Measurements from ENCODE around the gene KSR2.

The KSR2 gene

DNA sequence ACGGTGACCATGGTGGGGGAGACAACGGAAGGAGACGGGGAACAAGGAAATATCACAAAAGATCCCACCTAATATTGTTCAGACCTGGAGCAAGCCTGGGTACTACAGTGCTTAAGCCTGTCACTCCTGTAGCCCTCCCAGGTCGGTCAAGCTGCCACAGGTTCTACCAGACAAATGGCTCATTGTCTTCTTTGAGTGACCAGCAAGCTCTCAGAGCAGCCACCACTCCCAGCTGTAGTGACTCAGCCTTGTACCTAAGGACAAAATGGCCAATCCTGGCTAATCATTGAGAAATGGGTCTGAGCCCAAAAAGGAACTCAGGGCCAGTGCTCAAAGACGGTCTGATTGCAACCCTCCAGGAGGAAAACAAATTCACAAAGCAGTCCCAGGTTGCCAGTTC lies 368.9 kb downstream of the KSR2 start:
- no peak for DNase-seq

- DNase-seq, result no peak
Measured at GRCh38 chr12:117596968-117597367, 371.8 kb downstream of the KSR2 start.

GRCh38 chr12:117595751-117596150 lies 373.0 kb downstream of the KSR2 start:
- DNase-seq, result no peak

GRCh38 chr12:117594481-117594880 lies 374.3 kb downstream of the KSR2 start:
- DNase-seq, result no peak

DNA sequence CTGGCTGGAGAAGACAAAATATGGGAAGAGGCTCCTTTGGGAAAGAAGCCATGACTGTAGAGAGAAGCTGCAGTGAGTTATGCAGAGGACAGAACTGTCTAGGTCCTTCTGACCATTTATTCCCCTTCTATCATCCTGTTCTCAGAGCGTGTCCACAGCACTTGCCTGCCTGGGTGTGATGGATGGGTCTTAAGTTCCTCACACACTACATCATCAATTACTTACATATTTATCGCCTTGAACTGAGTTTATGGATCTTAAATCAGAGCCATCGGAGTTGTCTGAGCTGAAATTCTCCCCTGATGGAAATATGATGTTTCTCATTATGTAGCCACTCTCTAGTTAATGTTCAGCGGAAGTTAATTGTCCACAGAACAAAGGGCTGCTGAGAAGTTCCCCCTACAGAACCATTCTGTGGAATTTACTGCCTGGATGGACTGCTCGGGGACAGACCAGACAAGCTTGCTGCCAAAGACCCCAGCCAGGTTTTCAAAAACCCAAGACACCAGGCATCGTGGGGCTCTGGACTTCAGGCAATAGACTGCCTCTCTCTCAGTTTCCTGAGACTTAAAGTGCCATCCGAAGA lies 374.9 kb downstream of the KSR2 start:
- DNase-seq, result no peak

GRCh38 chr12:117592588-117593305 lies 376.0 kb downstream of the KSR2 start:
- no peak for DNase-seq

- no peak for DNase-seq
Measured at GRCh38 chr12:117590999-117591398, 377.8 kb downstream of the KSR2 start.

DNA sequence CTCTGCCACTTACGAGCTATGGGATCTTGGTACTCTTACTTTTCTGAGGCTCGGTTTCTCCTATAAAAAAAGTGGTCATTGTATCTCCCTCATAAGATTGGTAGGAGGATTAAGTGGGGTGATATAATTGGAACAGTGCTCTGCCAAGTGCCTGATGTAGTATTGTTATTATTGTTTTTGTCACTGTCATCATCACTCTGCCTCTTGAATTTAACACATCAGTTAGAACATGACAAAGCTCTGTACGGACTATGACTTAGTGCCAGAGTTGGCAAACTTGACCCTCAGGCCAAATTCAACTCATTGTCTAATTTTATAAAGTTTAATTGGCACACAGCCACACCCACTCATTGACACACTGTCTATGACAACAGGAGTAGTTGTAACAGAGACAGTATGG lies 378.4 kb downstream of the KSR2 start:
- no peak for DNase-seq

DNA sequence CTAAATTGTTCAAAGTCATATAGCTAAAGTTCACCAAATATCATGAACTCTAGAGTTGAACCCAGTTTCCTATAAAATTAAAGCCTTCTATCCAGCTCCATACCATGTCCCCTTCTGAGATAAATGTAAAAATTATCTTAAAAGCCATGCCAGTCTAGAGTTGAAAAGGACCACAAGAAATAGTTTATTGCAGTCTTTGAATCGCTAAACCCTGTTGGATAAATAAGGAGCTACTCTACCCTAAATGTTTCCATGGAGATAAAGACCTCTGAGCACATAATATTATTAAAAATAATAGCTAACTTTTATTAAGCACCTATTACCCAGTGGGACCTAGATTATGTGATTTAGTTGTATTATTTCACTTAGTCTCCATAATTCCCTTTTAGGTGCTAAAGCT lies 379.8 kb downstream of the KSR2 start:
- DNase-seq, result no peak

DNA sequence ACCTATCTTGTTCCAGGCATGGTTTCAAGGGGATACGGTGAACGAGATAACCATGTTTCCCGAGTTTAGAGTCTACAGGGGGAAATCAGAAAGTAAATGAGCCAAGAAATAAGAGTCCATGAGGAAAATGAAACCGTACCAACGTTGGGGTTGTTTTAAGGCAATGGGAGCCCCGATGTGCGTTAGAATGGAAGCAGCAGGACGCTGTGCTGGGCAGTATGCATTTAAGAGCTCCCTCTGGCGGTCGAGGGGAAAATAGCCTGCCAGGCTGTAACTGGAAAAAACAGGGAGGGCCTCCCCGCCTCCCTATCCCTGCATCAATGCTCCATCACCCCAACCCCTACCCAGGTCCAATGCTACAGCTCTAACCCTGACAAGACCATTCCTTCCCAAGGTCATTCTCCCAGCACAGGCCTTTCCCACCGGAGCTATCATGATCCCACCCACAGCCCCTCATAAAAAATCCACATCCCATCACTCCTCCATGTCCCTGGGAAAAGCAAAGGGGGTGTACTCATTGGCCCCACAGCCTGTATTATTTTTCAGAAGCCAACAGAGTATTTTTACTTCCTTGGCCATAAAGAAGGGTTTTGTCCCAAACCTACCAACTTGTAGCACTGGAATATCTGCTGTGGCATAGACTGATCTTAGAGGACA lies 381.0 kb downstream of the KSR2 start:
- peak; percentile 11 for DNase-seq

- no peak for DNase-seq
Measured at GRCh38 chr12:117583677-117584225, 385.0 kb downstream of the KSR2 start.

- DNase-seq, result no peak
Measured at GRCh38 chr12:117583092-117583491, 385.7 kb downstream of the KSR2 start.

DNA sequence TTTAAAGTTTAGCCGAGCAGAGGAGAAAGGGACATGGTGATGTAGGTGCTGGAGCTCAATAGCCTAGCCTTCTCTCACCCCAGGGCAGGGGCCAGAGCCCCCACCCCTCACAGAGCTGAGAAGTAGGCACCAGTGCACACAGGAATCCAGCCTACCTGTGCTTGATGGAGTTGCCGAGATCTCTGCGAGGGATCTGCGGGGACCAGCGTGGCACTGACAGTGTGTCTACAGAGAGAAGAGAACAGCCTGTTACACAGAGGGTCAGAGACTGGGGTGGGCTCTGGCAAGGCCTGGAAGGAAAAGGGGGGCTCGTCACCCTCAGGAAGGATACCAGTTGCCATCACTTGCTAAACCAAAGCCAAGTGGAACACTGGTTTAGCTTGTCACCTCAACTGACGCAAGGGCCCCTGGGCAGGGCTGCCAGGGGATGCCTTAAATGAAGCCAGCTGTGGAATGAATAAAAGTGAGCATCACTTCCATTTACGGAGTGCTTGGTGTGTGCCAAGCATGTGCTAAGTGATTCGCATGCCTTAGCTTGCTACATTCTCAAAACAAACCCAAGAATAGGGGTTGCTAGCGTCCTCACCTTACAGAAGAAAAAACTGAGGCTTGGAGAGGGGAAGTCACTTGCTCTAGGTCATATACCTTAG lies 386.5 kb downstream of the KSR2 start:
- no peak for DNase-seq

DNA sequence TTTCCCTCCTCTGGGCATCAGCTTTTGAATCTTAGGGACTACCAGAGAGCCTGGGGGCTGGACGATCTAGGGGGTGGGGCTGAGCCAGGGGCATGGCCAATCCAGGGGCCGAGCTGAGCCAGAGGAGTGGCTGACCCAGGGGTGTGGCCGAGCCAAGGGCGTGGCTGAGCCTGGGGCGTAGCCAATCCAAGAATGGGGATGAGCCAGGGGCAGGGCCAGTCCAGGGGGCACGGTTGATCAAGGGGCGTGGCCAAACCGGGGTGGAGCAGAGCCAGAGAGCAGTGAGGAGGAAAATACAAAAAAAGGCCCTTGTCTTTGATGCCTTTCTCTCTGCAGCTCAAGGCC lies 388.1 kb downstream of the KSR2 start:
- DNase-seq, result no peak

- DNase-seq, result no peak
Measured at GRCh38 chr12:117580015-117580717, 388.6 kb downstream of the KSR2 start.

GRCh38 chr12:117577122-117577657 lies 391.6 kb downstream of the KSR2 start:
- no peak for DNase-seq

DNA sequence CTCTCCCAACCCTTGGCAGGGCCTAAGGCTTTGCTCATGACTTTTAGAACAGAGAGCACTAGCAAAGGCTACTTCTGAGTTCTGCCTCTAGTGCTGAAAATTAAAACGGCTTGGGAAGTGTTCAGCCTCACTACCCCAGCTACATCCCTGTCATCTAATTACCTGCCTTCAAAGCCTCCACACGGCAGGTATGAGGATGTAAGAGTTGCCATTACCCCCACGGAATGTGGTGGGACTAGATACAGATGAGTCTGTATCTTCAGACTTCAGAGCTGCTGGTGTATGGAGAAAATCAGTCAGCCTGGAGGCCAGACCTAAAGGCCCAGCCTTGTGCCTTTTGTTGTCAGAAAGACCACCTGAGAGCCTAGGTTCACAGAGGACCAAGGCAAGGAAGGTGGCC lies 392.7 kb downstream of the KSR2 start:
- DNase-seq, result no peak

DNA sequence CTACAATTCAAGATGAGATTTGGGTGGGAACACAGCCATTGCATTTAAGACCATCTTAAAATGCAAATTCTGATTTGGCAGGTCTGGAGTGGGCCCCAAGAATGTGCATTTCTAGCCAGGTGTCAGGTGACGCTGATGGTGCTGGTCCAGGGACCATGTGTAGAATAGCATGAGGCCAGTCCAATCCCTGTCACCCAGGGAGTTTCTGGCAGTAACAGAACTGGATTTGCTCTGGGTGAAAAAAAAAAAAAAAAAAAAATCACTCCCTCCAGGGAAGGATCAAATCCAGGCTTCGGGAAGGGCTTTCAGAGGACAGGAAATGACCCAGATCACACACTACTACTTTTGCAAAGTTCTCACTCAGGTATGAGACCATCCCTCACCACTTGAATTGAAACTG lies 394.1 kb downstream of the KSR2 start:
- no peak for DNase-seq

- no peak for DNase-seq
Measured at GRCh38 chr12:117572755-117573154, 396.0 kb downstream of the KSR2 start.

DNA sequence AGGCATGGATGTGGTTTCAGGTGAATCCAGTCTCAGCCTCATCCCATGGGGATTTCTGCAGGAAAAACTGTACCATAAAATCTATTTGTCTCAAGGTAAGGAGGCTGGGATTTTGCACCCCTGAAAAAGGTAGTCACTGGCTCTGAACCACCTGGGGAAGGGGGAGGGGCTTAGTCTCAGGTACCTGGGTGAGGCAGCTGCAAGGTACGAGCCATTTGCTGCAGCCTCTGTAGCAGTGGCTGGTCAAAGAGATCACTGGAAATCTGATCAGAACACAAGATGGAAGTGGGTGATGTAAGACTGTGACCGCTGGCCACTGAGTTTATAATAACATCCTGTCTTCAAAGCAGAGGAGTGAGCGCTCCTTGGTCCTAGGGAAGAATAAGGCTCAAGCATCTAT lies 397.5 kb downstream of the KSR2 start:
- no peak for DNase-seq

GRCh38 chr12:117570608-117571007 lies 398.2 kb downstream of the KSR2 start:
- DNase-seq, result no peak

DNA sequence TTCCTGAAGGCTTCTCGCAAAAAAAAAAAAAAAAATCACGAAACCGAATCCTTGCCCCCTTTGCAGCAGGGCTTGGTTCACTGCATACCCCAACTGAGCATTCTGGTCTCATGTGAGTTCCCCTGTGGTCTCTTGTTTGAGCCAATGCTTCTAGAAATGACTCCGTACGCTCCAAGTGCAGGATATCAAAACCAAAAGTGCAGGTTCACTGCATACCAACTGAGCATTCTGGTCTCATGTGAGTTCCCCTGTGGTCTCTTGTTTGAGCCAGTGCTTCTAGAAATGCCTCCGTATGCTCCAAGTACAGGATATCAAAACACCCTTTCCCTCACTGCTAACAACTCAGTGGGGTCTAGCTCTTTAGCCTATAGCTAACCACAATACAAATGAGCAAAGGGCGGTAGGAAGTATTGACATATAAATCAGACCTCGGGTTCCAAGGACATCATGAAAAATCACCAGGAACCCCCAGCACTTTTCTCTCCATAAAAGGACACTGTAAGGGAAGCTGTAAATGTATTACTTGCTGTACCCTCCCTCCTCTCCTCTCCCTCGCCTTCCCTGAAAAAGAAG lies 401.1 kb downstream of the KSR2 start:
- DNase-seq, result no peak
